Endothelial cell (in vitro differentiated cells): Measurements from ENCODE around the gene ZFAND4. TPM values are rescaled to one million over a fixed set of nuclear protein-coding genes. Genes with fewer than 3 reads are reported as not detected.
"Not testable (repeated sequence)": the region's sequence is repeated elsewhere in the genome, so short reads cannot be mapped to it uniquely, and the experiment has no call there.

Source experiments
- DNase-seq: peaks from one replicate; pipeline ENCODE4 v3.0.0; 2021; ENCODE audit warnings: low spot score
- H3K27ac Mint-ChIP-seq: one replicate; pipeline ENCODE4 v1.8.0; 2021; ENCODE audit warnings: mixed read lengths, inconsistent platforms; ENCODE audit not compliant: unreplicated experiment
- H3K27me3 Mint-ChIP-seq: one replicate; pipeline ENCODE4 v1.8.0; 2021; ENCODE audit warnings: mild to moderate bottlenecking, moderate library complexity, mixed read lengths, inconsistent platforms; ENCODE audit not compliant: unreplicated experiment
- H3K36me3 Mint-ChIP-seq: one replicate; pipeline ENCODE4 v1.8.0; 2021; ENCODE audit warnings: mild to moderate bottlenecking, low read depth, mixed read lengths, inconsistent platforms; ENCODE audit not compliant: unreplicated experiment
- H3K4me1 Mint-ChIP-seq: one replicate; pipeline ENCODE4 v1.8.0; 2021; ENCODE audit warnings: mild to moderate bottlenecking, mixed read lengths, inconsistent platforms; ENCODE audit not compliant: unreplicated experiment
- H3K4me3 Mint-ChIP-seq: one replicate; pipeline ENCODE4 v1.8.0; 2021; ENCODE audit warnings: mild to moderate bottlenecking, mixed read lengths, inconsistent platforms; ENCODE audit not compliant: unreplicated experiment
- H3K9me3 Mint-ChIP-seq: one replicate; pipeline ENCODE4 v1.8.0; 2021; ENCODE audit warnings: mixed read lengths, inconsistent platforms; ENCODE audit not compliant: unreplicated experiment
- total RNA-seq: library from RNA; stranded (reverse); fragmentation: NEBNext Ultra II Directional; extraction: Animal tissue kit (Norgen Biotek cat#: 25700); gene quantifications from one replicate; pipeline ENCODE4 v1.2.1, GENCODE V29; 2021; ENCODE audit not compliant: unreplicated experiment
- TF ChIP-seq, protein P1 (sequence below): fragments of 200-600 bp; sonication (generic); IDR thresholded peaks from one replicate; pipeline ENCODE4 v1.5.0; 2021; ENCODE audit warnings: antibody characterized with exemption; ENCODE audit not compliant: unreplicated experiment

ZFAND4 gene
- total RNA-seq, 1 donor from 2014 or later, result 11.9 TPM

DNA sequence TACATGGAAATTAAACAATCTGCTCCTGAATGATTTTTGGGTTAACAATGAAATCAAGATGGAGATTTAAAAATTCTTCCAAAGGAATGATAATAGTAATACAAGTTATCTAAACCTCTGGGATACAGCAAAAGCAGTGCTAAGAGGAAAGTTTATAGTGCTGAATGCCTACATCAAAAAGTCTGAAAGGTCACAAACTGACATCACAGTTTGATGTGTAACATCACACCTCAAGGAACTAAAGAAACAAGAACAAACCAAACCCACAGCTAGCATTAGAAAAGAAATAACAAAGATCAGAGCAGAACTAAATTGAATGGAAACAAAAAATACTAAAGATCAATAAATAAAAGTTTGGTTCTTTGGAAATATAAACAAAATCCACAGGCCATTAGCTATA is 17.4 kb downstream of the ZFAND4 start:
- peaks cover 35% of the 10 kb centered on the region for H3K4me1 Mint-ChIP-seq
- no peak overlapping the region for H3K4me3 Mint-ChIP-seq
- H3K27ac Mint-ChIP-seq, result no peak overlapping the region
- H3K36me3 Mint-ChIP-seq, result peaks cover 4% of the 10 kb centered on the region
- no peak for DNase-seq
- TF ChIP-seq, protein P1, sequence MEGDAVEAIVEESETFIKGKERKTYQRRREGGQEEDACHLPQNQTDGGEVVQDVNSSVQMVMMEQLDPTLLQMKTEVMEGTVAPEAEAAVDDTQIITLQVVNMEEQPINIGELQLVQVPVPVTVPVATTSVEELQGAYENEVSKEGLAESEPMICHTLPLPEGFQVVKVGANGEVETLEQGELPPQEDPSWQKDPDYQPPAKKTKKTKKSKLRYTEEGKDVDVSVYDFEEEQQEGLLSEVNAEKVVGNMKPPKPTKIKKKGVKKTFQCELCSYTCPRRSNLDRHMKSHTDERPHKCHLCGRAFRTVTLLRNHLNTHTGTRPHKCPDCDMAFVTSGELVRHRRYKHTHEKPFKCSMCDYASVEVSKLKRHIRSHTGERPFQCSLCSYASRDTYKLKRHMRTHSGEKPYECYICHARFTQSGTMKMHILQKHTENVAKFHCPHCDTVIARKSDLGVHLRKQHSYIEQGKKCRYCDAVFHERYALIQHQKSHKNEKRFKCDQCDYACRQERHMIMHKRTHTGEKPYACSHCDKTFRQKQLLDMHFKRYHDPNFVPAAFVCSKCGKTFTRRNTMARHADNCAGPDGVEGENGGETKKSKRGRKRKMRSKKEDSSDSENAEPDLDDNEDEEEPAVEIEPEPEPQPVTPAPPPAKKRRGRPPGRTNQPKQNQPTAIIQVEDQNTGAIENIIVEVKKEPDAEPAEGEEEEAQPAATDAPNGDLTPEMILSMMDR, result no peak
- no peaks in the 10 kb centered on the region for H3K27me3 Mint-ChIP-seq
- H3K9me3 Mint-ChIP-seq, result no peaks in the 10 kb centered on the region

DNA sequence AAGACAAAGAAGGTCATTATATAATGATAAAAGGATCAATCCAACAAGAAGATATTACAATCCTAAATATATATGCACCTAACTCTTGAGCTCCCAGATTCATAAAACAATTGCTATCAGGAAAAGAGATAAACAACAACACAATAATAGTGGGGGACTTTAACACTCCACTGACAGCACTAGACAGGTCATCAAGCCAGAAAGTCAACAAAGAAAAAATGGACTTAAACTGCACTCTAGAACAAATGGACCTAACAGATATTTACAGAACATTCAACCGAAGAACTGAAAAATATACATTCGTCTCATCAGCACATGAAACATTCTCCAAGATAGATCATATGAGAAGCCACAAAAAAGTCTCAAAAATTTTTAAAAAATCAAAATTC is 17.8 kb downstream of the ZFAND4 start:
- not testable (repeated sequence) for H3K36me3 Mint-ChIP-seq, H3K4me3 Mint-ChIP-seq

DNA sequence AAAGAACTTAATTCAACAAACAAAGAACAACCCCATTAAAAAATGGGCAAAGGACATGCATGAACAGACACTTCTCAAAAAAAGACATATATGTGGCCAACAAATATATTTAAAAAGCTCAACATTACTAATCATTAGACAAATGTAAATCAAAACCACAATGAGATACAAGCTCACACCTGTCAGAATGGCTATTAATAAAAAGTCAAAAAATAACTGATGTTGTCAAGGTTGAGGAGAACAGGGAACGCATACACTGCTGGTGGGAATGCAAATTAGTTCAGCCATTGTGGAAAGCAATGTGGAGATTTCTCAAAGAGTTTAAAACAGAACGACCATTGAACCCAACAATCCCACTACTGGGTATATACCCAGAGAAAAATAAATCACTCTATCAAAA is 19.1 kb downstream of the ZFAND4 start:
- H3K4me3 Mint-ChIP-seq, result no peak overlapping the region

More for the DNA sequence above, 17.8 kb downstream of the ZFAND4 start:
- peaks cover 34% of the 10 kb centered on the region for H3K4me1 Mint-ChIP-seq
- DNase-seq, H3K27ac Mint-ChIP-seq, H3K9me3 Mint-ChIP-seq, H3K27me3 Mint-ChIP-seq: not testable (repeated sequence)

DNA sequence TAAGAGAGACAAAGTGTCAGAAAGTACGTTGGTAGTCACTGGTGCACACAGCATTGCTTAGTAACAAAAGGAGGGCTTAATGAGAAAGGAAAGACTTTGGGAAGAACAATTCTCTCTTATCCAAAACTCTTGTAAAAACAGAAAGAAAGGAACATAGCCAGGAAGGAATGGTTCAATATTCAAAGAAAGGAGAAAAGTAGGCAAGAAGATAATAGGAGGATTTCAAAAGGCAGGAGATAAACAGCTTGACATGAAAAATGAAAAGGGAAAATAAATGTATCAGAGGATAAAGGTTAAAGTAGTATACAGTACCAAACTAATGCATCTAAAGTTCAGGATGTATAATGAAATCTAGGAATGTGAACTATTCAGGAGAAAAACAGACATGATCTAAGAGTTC is 20.1 kb downstream of the ZFAND4 start:
- Mint-ChIP-seq H3K9me3 (no peaks in the 10 kb centered on the region), H3K4me3 (no peak overlapping the region), H3K27me3 (no peaks in the 10 kb centered on the region), H3K4me1 (peaks cover 34% of the 10 kb centered on the region), H3K27ac (peak overlapping the region; percentile 46), H3K36me3 (no peaks in the 10 kb centered on the region)
- no peak for DNase-seq
- TF ChIP-seq, protein P1, result no peak

More for the DNA sequence above, 19.1 kb downstream of the ZFAND4 start:
- Mint-ChIP-seq H3K27me3 (no peaks in the 10 kb centered on the region), H3K36me3 (no peaks in the 10 kb centered on the region), H3K9me3 (no peaks in the 10 kb centered on the region), H3K27ac (no peak overlapping the region), H3K4me1 (peaks cover 34% of the 10 kb centered on the region)
- TF ChIP-seq, protein P1, result no peak
- DNase-seq, result no peak

DNA sequence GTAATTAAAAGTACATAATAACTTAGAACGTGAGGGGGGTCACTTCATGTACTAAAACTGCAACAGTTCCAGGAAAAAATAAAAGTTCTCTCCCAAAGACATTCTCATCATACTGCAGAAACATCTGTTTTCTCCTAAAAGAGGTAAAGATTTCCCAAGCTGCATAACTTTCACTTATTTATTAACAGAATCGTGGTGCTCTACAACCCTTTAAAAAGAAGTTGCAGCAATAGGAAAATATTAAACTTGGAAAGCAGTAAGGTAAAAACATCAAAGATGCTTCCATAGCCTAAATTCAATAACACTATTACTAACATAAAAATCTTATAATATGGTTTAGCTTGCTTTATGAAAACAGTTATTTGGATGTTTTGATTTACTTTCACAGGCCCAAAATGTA is 23.3 kb downstream of the ZFAND4 start:
- TF ChIP-seq, protein P1, result no peak
- H3K4me1 Mint-ChIP-seq, result peaks cover 22% of the 10 kb centered on the region
- H3K36me3 Mint-ChIP-seq, result no peaks in the 10 kb centered on the region
- no peaks in the 10 kb centered on the region for H3K9me3 Mint-ChIP-seq
- no peak overlapping the region for H3K27ac Mint-ChIP-seq
- DNase-seq, result no peak
- H3K4me3 Mint-ChIP-seq, result no peak overlapping the region
- no peaks in the 10 kb centered on the region for H3K27me3 Mint-ChIP-seq

DNA sequence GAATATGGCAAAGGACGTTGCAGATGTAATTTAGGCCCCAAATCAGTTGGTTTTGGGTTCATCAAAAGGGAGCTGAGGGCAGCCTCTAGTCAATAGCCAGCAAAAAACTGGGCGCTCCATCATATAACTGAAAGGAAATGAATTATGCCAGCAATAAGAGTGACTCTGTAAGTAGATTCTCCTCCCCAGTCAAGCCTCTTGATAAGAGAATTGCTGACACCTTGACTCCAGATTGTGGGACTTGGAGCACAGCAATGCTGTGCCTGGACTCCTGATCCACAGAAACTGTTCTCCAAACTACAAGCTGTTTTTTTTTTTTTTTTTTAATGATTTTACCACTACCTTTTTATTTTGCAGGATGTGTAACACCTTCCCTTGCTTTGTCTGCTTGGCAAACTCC is 25.5 kb downstream of the ZFAND4 start:
- DNase-seq, result no peak
- TF ChIP-seq, protein P1, result no peak
- Mint-ChIP-seq H3K9me3 (no peaks in the 10 kb centered on the region), H3K36me3 (no peaks in the 10 kb centered on the region), H3K27me3 (no peaks in the 10 kb centered on the region), H3K27ac (no peak overlapping the region), H3K4me3 (no peak overlapping the region), H3K4me1 (peaks cover 5% of the 10 kb centered on the region)
